ENCODE data around the gene LHX4. TPM values are rescaled to one million over a fixed set of nuclear protein-coding genes. Genes with fewer than 3 reads are reported as not detected.

The LHX4 gene
- total RNA-seq, 4 donors from 2014 or later, result not detected

GRCh38 chr1:180282401-180283044 lies 52.5 kb downstream of the LHX4 start:
- Histone ChIP-seq H3K4me1 (peaks cover 0 to 7% (median 0%) of the 10 kb centered on the region in 3 donors), H3K9me3 (no peaks in the 10 kb centered on the region), H3K4me3 (no peak overlapping the region), H3K27ac (no peak overlapping the region), H3K27me3 (no peaks in the 10 kb centered on the region), H3K36me3 (peaks cover 0 to 52% of the 10 kb centered on the region in 2 donors)
- no peak for TF ChIP-seq POLR2A (IDR thresholded peaks at IDR 0.05)
- TF ChIP-seq POLR2AphosphoS5 (IDR thresholded peaks at IDR 0.05), result no peak
- no peak for TF ChIP-seq CTCF (IDR thresholded peaks at IDR 0.05)
- TF ChIP-seq EP300 (IDR thresholded peaks at IDR 0.05), result no peak
- no peak for ATAC-seq
- WGBS, 2 donors (ENCODE audit: low coverage in 1 of 2), result 77 to 93% methylated on average over 3 to 5 of the region's 5 CpGs

- H3K4me1 ChIP-seq, result peaks cover 0 to 5% (median 0%) of the 10 kb centered on the region in 3 donors
- no peaks in the 10 kb centered on the region for H3K27me3 ChIP-seq
- no peak for ATAC-seq
- no peak overlapping the region for H3K27ac ChIP-seq
- no peak for TF ChIP-seq POLR2A (IDR thresholded peaks at IDR 0.05)
- no peak for TF ChIP-seq POLR2AphosphoS5 (IDR thresholded peaks at IDR 0.05)
- no peak for TF ChIP-seq EP300 (IDR thresholded peaks at IDR 0.05)
- no peak for TF ChIP-seq CTCF (IDR thresholded peaks at IDR 0.05)
- H3K9me3 ChIP-seq, result no peaks in the 10 kb centered on the region
- peaks cover 0 to 48% of the 10 kb centered on the region in 2 donors for H3K36me3 ChIP-seq
- no peak overlapping the region for H3K4me3 ChIP-seq
- 73 to 90% methylated on average over 4 of the region's 4 CpGs for WGBS, 2 donors (ENCODE audit: low coverage in 1 of 2)
These were observed 53.0 kb downstream of the LHX4 start for GRCh38 chr1:180283098-180283497.

- no peak for ATAC-seq
- Histone ChIP-seq H3K36me3 (peaks cover 0 to 21% of the 10 kb centered on the region in 2 donors), H3K27me3 (no peaks in the 10 kb centered on the region)
These were observed 56.4 kb downstream of the LHX4 start for GRCh38 chr1:180286417-180286816.

GRCh38 chr1:180287988-180288705 lies 58.1 kb downstream of the LHX4 start:
- no peak overlapping the region for H3K4me3 ChIP-seq
- TF ChIP-seq POLR2A (IDR thresholded peaks at IDR 0.05), result no peak
- no peak for TF ChIP-seq EP300 (IDR thresholded peaks at IDR 0.05)
- TF ChIP-seq CTCF (IDR thresholded peaks at IDR 0.05), result no peak
- no peak for TF ChIP-seq POLR2AphosphoS5 (IDR thresholded peaks at IDR 0.05)
- H3K36me3 ChIP-seq, result peaks cover 0 to 21% of the 10 kb centered on the region in 2 donors
- no peaks in the 10 kb centered on the region for H3K4me1 ChIP-seq
- H3K27me3 ChIP-seq, result no peaks in the 10 kb centered on the region
- H3K27ac ChIP-seq, result no peak overlapping the region
- no peaks in the 10 kb centered on the region for H3K9me3 ChIP-seq
- no peak for ATAC-seq
- 42 to 74% methylated on average over 3 of the region's 3 CpGs for WGBS, 2 donors (ENCODE audit: low coverage in 1 of 2)

More at GRCh38 chr1:180286417-180286816, 56.4 kb downstream of the LHX4 start:
- TF ChIP-seq POLR2A (IDR thresholded peaks at IDR 0.05), result no peak
- no peak for TF ChIP-seq CTCF (IDR thresholded peaks at IDR 0.05)
- no peak for TF ChIP-seq EP300 (IDR thresholded peaks at IDR 0.05)
- TF ChIP-seq POLR2AphosphoS5 (IDR thresholded peaks at IDR 0.05), result no peak
- H3K4me1 ChIP-seq, result no peaks in the 10 kb centered on the region
- no peak overlapping the region for H3K4me3 ChIP-seq
- H3K9me3 ChIP-seq, result no peaks in the 10 kb centered on the region
- no peak overlapping the region for H3K27ac ChIP-seq

- Histone ChIP-seq H3K4me3 (no peak overlapping the region), H3K27me3 (no peaks in the 10 kb centered on the region), H3K27ac (no peak overlapping the region), H3K9me3 (no peaks in the 10 kb centered on the region), H3K36me3 (peaks cover 0 to 21% of the 10 kb centered on the region in 2 donors), H3K4me1 (no peaks in the 10 kb centered on the region)
- ATAC-seq, result no peak
- WGBS, 2 donors (ENCODE audit: low coverage in 1 of 2), result 50 to 64% methylated on average over 1 of the region's 1 CpG
- TF ChIP-seq POLR2A (IDR thresholded peaks at IDR 0.05) (no peak), CTCF (IDR thresholded peaks at IDR 0.05) (no peak), EP300 (IDR thresholded peaks at IDR 0.05) (no peak), POLR2AphosphoS5 (IDR thresholded peaks at IDR 0.05) (no peak)
These were observed 58.9 kb downstream of the LHX4 start for GRCh38 chr1:180288940-180289339.

Data from gastroesophageal sphincter (tissue), 4 donors.